ENCODE results near the gene ITGB1.

DNA sequence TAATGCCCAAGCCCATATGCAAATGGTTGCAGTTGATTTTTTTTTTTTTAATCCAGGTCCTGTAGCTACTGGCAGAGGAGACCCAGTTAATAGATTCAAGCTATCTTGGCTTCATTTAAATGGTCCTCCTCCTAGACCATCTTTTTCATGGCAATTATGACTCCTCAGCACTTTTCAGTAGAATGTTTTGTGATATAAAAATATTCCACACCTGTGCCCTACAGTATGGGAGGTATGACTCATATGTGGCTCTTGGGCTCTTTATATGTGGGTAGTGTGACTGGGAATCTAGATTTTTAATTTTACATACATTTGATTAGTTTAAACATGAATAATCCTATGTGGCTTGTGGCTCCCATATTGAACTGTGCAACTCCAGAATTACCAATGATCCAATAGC, 80.1 kb downstream of the ITGB1 start:
- TF ChIP-seq, protein P1, sequence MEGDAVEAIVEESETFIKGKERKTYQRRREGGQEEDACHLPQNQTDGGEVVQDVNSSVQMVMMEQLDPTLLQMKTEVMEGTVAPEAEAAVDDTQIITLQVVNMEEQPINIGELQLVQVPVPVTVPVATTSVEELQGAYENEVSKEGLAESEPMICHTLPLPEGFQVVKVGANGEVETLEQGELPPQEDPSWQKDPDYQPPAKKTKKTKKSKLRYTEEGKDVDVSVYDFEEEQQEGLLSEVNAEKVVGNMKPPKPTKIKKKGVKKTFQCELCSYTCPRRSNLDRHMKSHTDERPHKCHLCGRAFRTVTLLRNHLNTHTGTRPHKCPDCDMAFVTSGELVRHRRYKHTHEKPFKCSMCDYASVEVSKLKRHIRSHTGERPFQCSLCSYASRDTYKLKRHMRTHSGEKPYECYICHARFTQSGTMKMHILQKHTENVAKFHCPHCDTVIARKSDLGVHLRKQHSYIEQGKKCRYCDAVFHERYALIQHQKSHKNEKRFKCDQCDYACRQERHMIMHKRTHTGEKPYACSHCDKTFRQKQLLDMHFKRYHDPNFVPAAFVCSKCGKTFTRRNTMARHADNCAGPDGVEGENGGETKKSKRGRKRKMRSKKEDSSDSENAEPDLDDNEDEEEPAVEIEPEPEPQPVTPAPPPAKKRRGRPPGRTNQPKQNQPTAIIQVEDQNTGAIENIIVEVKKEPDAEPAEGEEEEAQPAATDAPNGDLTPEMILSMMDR (IDR thresholded peaks at IDR 0.05), result no peak
- TF ChIP-seq POLR2A (IDR thresholded peaks at IDR 0.05), result no peak

All from lower leg skin (tissue), 3 donors.